GM12878 (cell line): ENCODE measurements around the gene EBLN1. TPM values are rescaled to one million over a fixed set of nuclear protein-coding genes. Genes with fewer than 3 reads are reported as not detected.

Experiments
- ATAC-seq: fragments of 200-7000 bp; cut with Tn5 transposase; 3 replicates; pipeline ENCODE4 v1.9.1; 2020; ENCODE audit warnings: mild to moderate bottlenecking, moderate library complexity
- BruUV-seq: library from RNA; stranded (reverse); fragments of 400-500 nt; replicated peaks from 2 replicates; lab custom pipeline; 2021; lab: Mats Ljungman, UMichigan
- CTCF ChIA-PET: fragments of 300-600 bp; sonication (Branson Sonifier 250); formaldehyde crosslinking; extraction: SDS; loops from one replicate; lab custom pipeline; 2021; ENCODE audit warnings: inconsistent platforms; lab: Yijun Ruan, JAX
- POLR2A ChIA-PET: fragments of 350-600 bp; formaldehyde crosslinking; extraction: SDS; loops from one replicate; lab custom pipeline; 2021; ENCODE audit warnings: inconsistent platforms; lab: Charles Lee
- RAD21 ChIA-PET: fragments of 300-600 bp; sonication (Branson Sonifier 250); formaldehyde crosslinking; loops from one replicate; lab custom pipeline; 2023; ENCODE audit warnings: antibody characterized with exemption; ENCODE audit not compliant: unreplicated experiment; lab: Charles Lee
- SMC1A ChIA-PET: fragments of 300-600 bp; sonication (Branson Sonifier 250); formaldehyde crosslinking; loops from one replicate; lab custom pipeline; 2023; ENCODE audit not compliant: unreplicated experiment, uncharacterized antibody; lab: Charles Lee
- DNase-seq: peaks from one replicate; pipeline ENCODE4 v3.0.0-alpha.2; 2011; ENCODE audit warnings: low read depth, low spot score
- FAIRE-seq: peaks from 3 replicates; lab custom pipeline; 2011; peaks lifted over from hg19 to GRCh38; lab: Jason Lieb, UNC
- H2AFZ ChIP-seq: 2 replicates; pipeline ENCODE4 v1.6.0; 2011; ENCODE audit warnings: low read depth, low read length, control low read depth; ENCODE audit not compliant: control insufficient read depth
- H3K27ac ChIP-seq: 2 replicates; pipeline ENCODE4 v1.5.1; 2011; ENCODE audit warnings: control low read depth; ENCODE audit not compliant: control insufficient read depth, insufficient read depth
- H3K27me3 ChIP-seq, 2 experiments: replicated peaks in 1 of 2; 2 replicates each; pipeline versions ENCODE4 v1.6.0 to v1.6.1; 2011; ENCODE audit warnings: low read length in 1 of 2; ENCODE audit not compliant: control insufficient read depth in 2 of 2, insufficient read depth in 2 of 2
- H3K36me3 ChIP-seq, 2 experiments: 2 replicates each; pipeline ENCODE4 v1.5.1; 2011; ENCODE audit warnings: low read length in 1 of 2; ENCODE audit not compliant: control insufficient read depth in 2 of 2, insufficient read depth in 2 of 2
- H3K4me1 ChIP-seq: 2 replicates; pipeline ENCODE4 v1.6.1; 2011; ENCODE audit warnings: mild to moderate bottlenecking, low read length, moderate library complexity, mixed read lengths; ENCODE audit not compliant: control insufficient read depth, insufficient read depth
- H3K4me2 ChIP-seq: 2 replicates; pipeline ENCODE4 v1.6.0; 2011; ENCODE audit warnings: control low read depth; ENCODE audit not compliant: control insufficient read depth, insufficient read depth
- H3K4me3 ChIP-seq: fragments of 200-600 bp; sonication (generic); 2 replicates; pipeline ENCODE4 v1.5.1; 2016
- H3K79me2 ChIP-seq: 2 replicates; pipeline ENCODE4 v1.6.0; 2011; ENCODE audit warnings: low read length; ENCODE audit not compliant: control insufficient read depth, insufficient read depth
- H3K9ac ChIP-seq: 2 replicates; pipeline ENCODE4 v1.8.0; 2011; ENCODE audit warnings: low read length, control low read depth, mixed read lengths; ENCODE audit not compliant: control insufficient read depth, insufficient read depth
- H3K9me3 ChIP-seq: replicated peaks from 3 replicates; pipeline ENCODE4 v1.5.1; 2011; ENCODE audit warnings: mild to moderate bottlenecking, low read length; ENCODE audit not compliant: control insufficient read depth, insufficient read depth
- H4K20me1 ChIP-seq: 2 replicates; pipeline ENCODE4 v1.6.0; 2011; ENCODE audit not compliant: control insufficient read depth, insufficient read depth
- ASH2L ChIP-seq: fragments of 300-600, 200-600 bp; sonication (generic); IDR thresholded peaks from 2 replicates; pipeline ENCODE4 v1.6.1; 2017; ENCODE audit warnings: low read depth, mild to moderate bottlenecking, borderline replicate concordance
- HCFC1 ChIP-seq: fragments of 150-350 bp; IDR thresholded peaks from 2 replicates; pipeline ENCODE4 v1.6.1; 2014; ENCODE audit warnings: low read length
- HDAC2 ChIP-seq: fragments of 200-600 bp; sonication (generic); IDR thresholded peaks from 2 replicates; pipeline ENCODE4 v1.6.1; 2017
- JUND ChIP-seq: IDR thresholded peaks from 2 replicates; pipeline ENCODE4 v1.6.1; 2012; ENCODE audit warnings: low read depth, mild to moderate bottlenecking, low read length, improper control_type of control experiment, moderate library complexity
- RCOR1 ChIP-seq: conservative IDR thresholded peaks from 2 replicates; pipeline ENCODE4 v1.6.1; 2012; ENCODE audit warnings: low read depth, low read length, improper control_type of control experiment
- WGBS: methylation state at CpG from one replicate; pipeline ENCODE4 v1.1.6; 2016; ENCODE audit warnings: low lambda C conversion rate; ENCODE audit not compliant: insufficient replicate concordance, insufficient coverage; ENCODE audit errors: missing lambda C conversion rate; 5-methylcytosine and 5-hydroxymethylcytosine counted together
- in situ Hi-C: fragments of 300-500 bp; cut with MboI; formaldehyde crosslinking; loops from 9 replicates; pipeline ENCODE4 v1.14.3; 2018; ENCODE audit warnings: mixed read lengths
- intact Hi-C: fragments of 100-400 bp; cut with micrococcal nuclease; formaldehyde crosslinking; loops from one replicate; pipeline ENCODE4 v1.14.2; 2022; ENCODE audit not compliant: unreplicated experiment
- polyA plus RNA-seq, 11 experiments: library from polyadenylated mRNA; depleted of rRNA in 4 of 11; unstranded in 6 of 11; stranded (reverse) in 5 of 11; fragments of >200 nt; fragmentation: Nextera tagmentation in 4 of 11; fragmentation: Illumina TruSeq in 1 of 11; extraction: Ambion mirVana in 4 of 11; extraction: Trizol in 1 of 11; gene quantifications; 1 replicate in 1 of 11; 2 replicates in 10 of 11; pipeline versions ENCODE4 v1.2.1 to v1.2.3, GENCODE V29; 2011 to 2016; ENCODE audit warnings: inconsistent platforms in 2 of 11, missing spikeins in 2 of 11, low read depth in 1 of 11
- total RNA-seq, 4 experiments: library from RNA; depleted of rRNA in 3 of 4; stranded (reverse); fragments of >200 nt in 3 of 4; fragmentation: Illumina TruSeq in 1 of 4; extraction: Trizol in 1 of 4; gene quantifications; 2 replicates each; pipeline versions ENCODE4 v1.2.1 to v1.2.3, GENCODE V29; 2013 to 2021
- TF ChIP-seq, protein P1 (sequence below): fragments of 150-350 bp; IDR thresholded peaks from 2 replicates; pipeline ENCODE4 v1.6.1; 2016; ENCODE audit warnings: low read depth, low read length

Gene EBLN1
- total and polyA plus RNA-seq, 10 of the 15 experiments (the other 5 are each of a cell fraction or from before 2014, with no cell fraction given) = not detected

DNA sequence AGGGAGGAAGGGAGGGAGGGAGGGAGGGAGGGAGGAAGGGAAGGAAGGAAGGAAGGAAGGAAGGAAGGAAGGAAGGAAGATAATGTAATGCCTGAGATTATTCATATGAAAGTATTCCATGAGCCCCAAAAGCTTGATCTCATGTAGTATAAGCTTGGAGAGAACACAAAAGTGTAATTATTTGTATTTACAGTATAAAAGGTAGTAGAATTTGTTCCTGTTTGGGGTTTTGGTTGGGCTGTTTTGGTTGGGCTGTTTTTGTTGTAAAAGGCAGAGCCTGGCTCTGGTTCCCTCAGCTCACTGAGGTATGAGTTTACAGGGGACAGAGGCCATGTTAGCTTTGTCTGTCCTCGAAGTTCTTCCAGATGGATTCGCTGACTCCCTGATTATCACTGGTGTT, 45.3 kb upstream of the EBLN1 start:
- WGBS = 31% methylated on average over 2 of the region's 2 CpGs

More for the DNA sequence above, 45.3 kb upstream of the EBLN1 start:
- Histone ChIP-seq H3K4me2 (no peak overlapping the region), H3K4me1 (no peaks in the 10 kb centered on the region), H2AFZ (no peak overlapping the region), H3K9me3 (no peaks in the 10 kb centered on the region), H3K4me3 (no peak overlapping the region), H3K9ac (no peak overlapping the region), H3K79me2 (no peaks in the 10 kb centered on the region), H4K20me1 (no peaks in the 10 kb centered on the region), H3K27me3 (no peaks in the 10 kb centered on the region; a peak in 2 of 4 replicates), H3K27ac (no peak overlapping the region), H3K36me3 (no peaks in the 10 kb centered on the region)
- no peak for TF ChIP-seq HCFC1
- TF ChIP-seq JUND = no peak
- TF ChIP-seq HDAC2 = no peak
- TF ChIP-seq, protein P1, sequence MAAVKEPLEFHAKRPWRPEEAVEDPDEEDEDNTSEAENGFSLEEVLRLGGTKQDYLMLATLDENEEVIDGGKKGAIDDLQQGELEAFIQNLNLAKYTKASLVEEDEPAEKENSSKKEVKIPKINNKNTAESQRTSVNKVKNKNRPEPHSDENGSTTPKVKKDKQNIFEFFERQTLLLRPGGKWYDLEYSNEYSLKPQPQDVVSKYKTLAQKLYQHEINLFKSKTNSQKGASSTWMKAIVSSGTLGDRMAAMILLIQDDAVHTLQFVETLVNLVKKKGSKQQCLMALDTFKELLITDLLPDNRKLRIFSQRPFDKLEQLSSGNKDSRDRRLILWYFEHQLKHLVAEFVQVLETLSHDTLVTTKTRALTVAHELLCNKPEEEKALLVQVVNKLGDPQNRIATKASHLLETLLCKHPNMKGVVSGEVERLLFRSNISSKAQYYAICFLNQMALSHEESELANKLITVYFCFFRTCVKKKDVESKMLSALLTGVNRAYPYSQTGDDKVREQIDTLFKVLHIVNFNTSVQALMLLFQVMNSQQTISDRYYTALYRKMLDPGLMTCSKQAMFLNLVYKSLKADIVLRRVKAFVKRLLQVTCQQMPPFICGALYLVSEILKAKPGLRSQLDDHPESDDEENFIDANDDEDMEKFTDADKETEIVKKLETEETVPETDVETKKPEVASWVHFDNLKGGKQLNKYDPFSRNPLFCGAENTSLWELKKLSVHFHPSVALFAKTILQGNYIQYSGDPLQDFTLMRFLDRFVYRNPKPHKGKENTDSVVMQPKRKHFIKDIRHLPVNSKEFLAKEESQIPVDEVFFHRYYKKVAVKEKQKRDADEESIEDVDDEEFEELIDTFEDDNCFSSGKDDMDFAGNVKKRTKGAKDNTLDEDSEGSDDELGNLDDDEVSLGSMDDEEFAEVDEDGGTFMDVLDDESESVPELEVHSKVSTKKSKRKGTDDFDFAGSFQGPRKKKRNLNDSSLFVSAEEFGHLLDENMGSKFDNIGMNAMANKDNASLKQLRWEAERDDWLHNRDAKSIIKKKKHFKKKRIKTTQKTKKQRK = no peak
- no peak for TF ChIP-seq RCOR1
- TF ChIP-seq ASH2L = no peak
- intact Hi-C loops = no loop called here
- in situ Hi-C loops = loop anchor here (25.0 kb wide), 1 partner anchor 724 kb away; no protein-coding TSS in a partner anchor
- no TSS peak for BruUV-seq
- no peak for ATAC-seq
- CTCF ChIA-PET = no interaction called here
- RAD21 ChIA-PET = no interaction called here
- no peak for FAIRE-seq
- SMC1A ChIA-PET = no interaction called here
- DNase-seq = no peak
- POLR2A ChIA-PET = no interaction called here
